Astrocyte (in vitro differentiated cells and primary cell): Measurements from ENCODE around the gene GSG1L. TPM values are rescaled to one million over a fixed set of nuclear protein-coding genes. Genes with fewer than 3 reads are reported as not detected.

Experiments used
- DNase-seq: peaks from one replicate; pipeline ENCODE4 v3.0.0-alpha.2; 2010; ENCODE audit warnings: low read depth
- FAIRE-seq: peaks from 2 replicates; lab custom pipeline; 2011; peaks lifted over from hg19 to GRCh38; lab: Jason Lieb, UNC
- H2AFZ ChIP-seq: 2 replicates; pipeline ENCODE4 v1.6.0; 2012; ENCODE audit warnings: low read depth, low read length, inconsistent platforms
- H3K27ac ChIP-seq: 2 replicates; pipeline ENCODE4 v1.5.1; 2011; ENCODE audit warnings: low read depth, low read length, inconsistent platforms
- H3K27me3 ChIP-seq: 2 replicates; pipeline ENCODE4 v1.6.0; 2011; ENCODE audit warnings: low read length, inconsistent platforms; ENCODE audit not compliant: insufficient read depth
- H3K36me3 ChIP-seq: 2 replicates; pipeline ENCODE4 v1.5.1; 2011; ENCODE audit warnings: low read length, inconsistent platforms; ENCODE audit not compliant: insufficient read depth
- H3K4me1 ChIP-seq: 2 replicates; pipeline ENCODE4 v1.5.1; 2011; ENCODE audit warnings: low read length, inconsistent platforms; ENCODE audit not compliant: insufficient read depth
- H3K4me2 ChIP-seq: 2 replicates; pipeline ENCODE4 v1.6.0; 2012; ENCODE audit warnings: low read length, inconsistent platforms
- H3K4me3 ChIP-seq: 2 replicates; pipeline ENCODE4 v1.5.1; 2011; ENCODE audit warnings: low read depth, mild to moderate bottlenecking, low read length, inconsistent platforms; ENCODE audit not compliant: insufficient read depth
- H3K79me2 ChIP-seq: 2 replicates; pipeline ENCODE4 v1.6.0; 2012; ENCODE audit warnings: mild to moderate bottlenecking, low read length, inconsistent platforms; ENCODE audit not compliant: insufficient read depth
- H3K9ac ChIP-seq: 2 replicates; pipeline ENCODE4 v1.6.0; 2012; ENCODE audit warnings: mild to moderate bottlenecking, low read length, inconsistent platforms
- H3K9me3 ChIP-seq: 2 replicates; pipeline ENCODE4 v1.5.1; 2012; ENCODE audit warnings: low read depth, mild to moderate bottlenecking, low read length, inconsistent platforms; ENCODE audit not compliant: insufficient read depth
- H4K20me1 ChIP-seq: 2 replicates; pipeline ENCODE4 v1.6.0; 2012; ENCODE audit warnings: low read length, inconsistent platforms; ENCODE audit not compliant: insufficient read depth
- H3K27ac Mint-ChIP-seq: one replicate; pipeline ENCODE4 v1.8.0; 2021; ENCODE audit warnings: mild to moderate bottlenecking, mixed read lengths; ENCODE audit not compliant: unreplicated experiment
- H3K27me3 Mint-ChIP-seq: one replicate; pipeline ENCODE4 v1.8.0; 2021; ENCODE audit warnings: low read depth, mixed read lengths; ENCODE audit not compliant: unreplicated experiment
- H3K36me3 Mint-ChIP-seq: one replicate; pipeline ENCODE4 v1.8.0; 2021; ENCODE audit warnings: low read depth, mixed read lengths; ENCODE audit not compliant: unreplicated experiment
- H3K4me1 Mint-ChIP-seq: one replicate; pipeline ENCODE4 v1.8.0; 2021; ENCODE audit warnings: low read depth, mixed read lengths; ENCODE audit not compliant: unreplicated experiment
- H3K4me3 Mint-ChIP-seq: one replicate; pipeline ENCODE4 v1.8.0; 2021; ENCODE audit warnings: mild to moderate bottlenecking, moderate library complexity, mixed read lengths; ENCODE audit not compliant: unreplicated experiment
- H3K9me3 Mint-ChIP-seq: one replicate; pipeline ENCODE4 v1.8.0; 2021; ENCODE audit warnings: mild to moderate bottlenecking, mixed read lengths; ENCODE audit not compliant: unreplicated experiment
- CTCF ChIP-seq: IDR thresholded peaks from 2 replicates; pipeline ENCODE4 v1.5.1; 2011; ENCODE audit warnings: low read depth, mild to moderate bottlenecking, inconsistent platforms, low read length, moderate library complexity; ENCODE audit not compliant: insufficient read depth
- EZH2 ChIP-seq: IDR thresholded peaks from 2 replicates; pipeline ENCODE4 v1.6.1; 2012; ENCODE audit warnings: mild to moderate bottlenecking, low read length, inconsistent platforms; ENCODE audit not compliant: insufficient read depth
- total RNA-seq: library from RNA; stranded (reverse); gene quantifications from 2 replicates; pipeline ENCODE4 v1.2.1, GENCODE V29; 2021

Gene GSG1L
- total RNA-seq, 1 donor from 2014 or later, result not detected

- H3K36me3 ChIP-seq, result no peaks in the 10 kb centered on the region
- H3K9me3 ChIP-seq, result no peaks in the 10 kb centered on the region
- no peak overlapping the region for H3K27ac ChIP-seq
- H3K27me3 Mint-ChIP-seq, result peaks cover 9% of the 10 kb centered on the region
- no peak overlapping the region for H3K4me2 ChIP-seq
- no peaks in the 10 kb centered on the region for H3K4me1 Mint-ChIP-seq
- no peak for TF ChIP-seq CTCF
- TF ChIP-seq EZH2, result no peak
- H3K9ac ChIP-seq, result no peak overlapping the region
- FAIRE-seq, result no peak
- no peaks in the 10 kb centered on the region for H3K4me1 ChIP-seq
- H3K9me3 Mint-ChIP-seq, result peaks cover 3% of the 10 kb centered on the region
- DNase-seq, result no peak
- H3K27me3 ChIP-seq, result no peaks in the 10 kb centered on the region
- H3K27ac Mint-ChIP-seq, result no peak overlapping the region
- no peaks in the 10 kb centered on the region for H4K20me1 ChIP-seq
- peaks cover 3% of the 10 kb centered on the region for H3K36me3 Mint-ChIP-seq
- no peak overlapping the region for H3K4me3 Mint-ChIP-seq
- H3K79me2 ChIP-seq, result no peaks in the 10 kb centered on the region
- H3K4me3 ChIP-seq, result no peak overlapping the region
- no peak overlapping the region for H2AFZ ChIP-seq
Measured at GRCh38 chr16:28003021-28003865, 60.3 kb downstream of the GSG1L start.

- Mint-ChIP-seq H3K4me1 (no peaks in the 10 kb centered on the region), H3K36me3 (peaks cover 3% of the 10 kb centered on the region), H3K27me3 (peaks cover 4% of the 10 kb centered on the region), H3K27ac (no peak overlapping the region), H3K4me3 (no peak overlapping the region), H3K9me3 (peaks cover 3% of the 10 kb centered on the region)
- no peak overlapping the region for H3K4me3 ChIP-seq
- no peak overlapping the region for H2AFZ ChIP-seq
- TF ChIP-seq CTCF (no peak), EZH2 (no peak)
- H3K4me1 ChIP-seq, result no peaks in the 10 kb centered on the region
- H3K79me2 ChIP-seq, result no peaks in the 10 kb centered on the region
- no peak overlapping the region for H3K9ac ChIP-seq
- no peak for DNase-seq
- H3K27ac ChIP-seq, result no peak overlapping the region
- no peaks in the 10 kb centered on the region for H3K27me3 ChIP-seq
- H3K36me3 ChIP-seq, result no peaks in the 10 kb centered on the region
- H3K4me2 ChIP-seq, result no peak overlapping the region
- H4K20me1 ChIP-seq, result no peaks in the 10 kb centered on the region
- no peak for FAIRE-seq
- H3K9me3 ChIP-seq, result no peaks in the 10 kb centered on the region
Measured at GRCh38 chr16:28001642-28002041, 61.9 kb downstream of the GSG1L start.

DNA sequence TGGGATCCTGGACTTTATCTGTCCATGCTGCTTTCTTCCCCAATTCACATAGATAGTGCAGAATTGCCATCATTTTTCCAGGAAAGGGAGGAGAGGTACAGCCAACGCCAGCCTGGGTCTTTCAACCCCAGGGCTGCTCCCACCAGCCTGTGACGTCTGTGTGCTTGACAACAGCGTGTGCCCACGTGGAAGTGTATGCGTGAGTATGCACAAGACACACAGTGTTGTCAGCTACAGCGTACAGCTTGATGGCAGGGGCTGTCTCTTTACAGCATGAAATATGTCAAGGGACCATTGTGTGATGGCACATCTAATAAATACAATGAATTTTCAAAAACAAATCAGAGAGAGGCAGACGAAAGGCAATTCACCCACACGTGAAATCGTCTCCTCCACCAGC is 62.3 kb downstream of the GSG1L start:
- H3K36me3 ChIP-seq, result no peaks in the 10 kb centered on the region
- peaks cover 3% of the 10 kb centered on the region for H3K36me3 Mint-ChIP-seq
- DNase-seq, result no peak

More for the DNA sequence above, 62.3 kb downstream of the GSG1L start:
- no peaks in the 10 kb centered on the region for H3K4me1 ChIP-seq
- no peaks in the 10 kb centered on the region for H3K9me3 ChIP-seq
- H3K4me2 ChIP-seq, result no peak overlapping the region
- no peaks in the 10 kb centered on the region for H3K79me2 ChIP-seq
- no peak overlapping the region for H3K27ac Mint-ChIP-seq
- no peaks in the 10 kb centered on the region for H3K27me3 ChIP-seq
- H3K27me3 Mint-ChIP-seq, result peaks cover 4% of the 10 kb centered on the region
- no peak overlapping the region for H3K9ac ChIP-seq
- FAIRE-seq, result no peak
- no peak overlapping the region for H3K27ac ChIP-seq
- no peaks in the 10 kb centered on the region for H3K4me1 Mint-ChIP-seq
- H4K20me1 ChIP-seq, result no peaks in the 10 kb centered on the region
- H3K9me3 Mint-ChIP-seq, result peaks cover 3% of the 10 kb centered on the region
- no peak overlapping the region for H3K4me3 Mint-ChIP-seq
- no peak overlapping the region for H2AFZ ChIP-seq
- TF ChIP-seq EZH2 (no peak), CTCF (no peak)
- no peak overlapping the region for H3K4me3 ChIP-seq
